HL-60 (cell line): ENCODE data around the gene SLC37A2.

Source experiments
- DNase-seq, 2 experiments: peaks; one replicate each; pipeline ENCODE4 v3.0.0-alpha.2; 2010 to 2020; ENCODE audit warnings: low read depth in 1 of 2, low spot score in 1 of 2
- H3K27ac ChIP-seq: fragments of 250-450 bp; sonication (Bioruptor Pico); replicated peaks from 2 replicates; pipeline ENCODE4 v1.5.1; 2020; ENCODE audit warnings: mild to moderate bottlenecking, moderate library complexity
- H3K27me3 ChIP-seq: fragments of 250-450 bp; sonication (Bioruptor Pico); 2 replicates; pipeline ENCODE4 v1.5.1; 2021; ENCODE audit warnings: mild to moderate bottlenecking, moderate library complexity; ENCODE audit not compliant: insufficient read depth, poor library complexity, severe bottlenecking
- H3K4me3 ChIP-seq: replicated peaks from 2 replicates; pipeline ENCODE4 v1.5.1; 2011; ENCODE audit warnings: mild to moderate bottlenecking, control low read depth, low read length; ENCODE audit not compliant: insufficient read depth
- CTCF ChIP-seq: IDR thresholded peaks from one replicate; pipeline ENCODE4 v1.5.1; 2011; ENCODE audit warnings: low read length, control low read depth, inconsistent platforms; ENCODE audit not compliant: insufficient read depth
- GABPA ChIP-seq: IDR thresholded peaks from 2 replicates; pipeline ENCODE4 v1.6.1; 2012; ENCODE audit warnings: low read depth
- POLR2AphosphoS5 ChIP-seq: IDR thresholded peaks from 2 replicates; pipeline ENCODE4 v1.6.1; 2012; ENCODE audit warnings: low read depth
- REST ChIP-seq: IDR thresholded peaks from 2 replicates; pipeline ENCODE4 v1.6.1; 2012; ENCODE audit warnings: low read depth; ENCODE audit not compliant: insufficient replicate concordance
- SPI1 ChIP-seq: IDR thresholded peaks from 2 replicates; pipeline ENCODE4 v1.6.1; 2012; ENCODE audit warnings: low read depth, mild to moderate bottlenecking, borderline replicate concordance

The SLC37A2 gene

GRCh38 chr11:125074511-125075241 is 11.6 kb downstream of the SLC37A2 start:
- no peak overlapping the region for H3K27ac ChIP-seq
- no peak for DNase-seq

GRCh38 chr11:125075242-125075625 is 12.1 kb downstream of the SLC37A2 start:
- TF ChIP-seq SPI1 (no peak), CTCF (no peak), REST (no peak), GABPA (no peak), POLR2AphosphoS5 (no peak)
- Histone ChIP-seq H3K4me3 (no peak overlapping the region), H3K27ac (no peak overlapping the region), H3K27me3 (no peaks in the 10 kb centered on the region)
- DNase-seq, result no peak

More at GRCh38 chr11:125074511-125075241, 11.6 kb downstream of the SLC37A2 start:
- Histone ChIP-seq H3K4me3 (no peak overlapping the region), H3K27me3 (no peaks in the 10 kb centered on the region)
- no peak for TF ChIP-seq GABPA
- no peak for TF ChIP-seq POLR2AphosphoS5
- no peak for TF ChIP-seq SPI1
- no peak for TF ChIP-seq CTCF
- no peak for TF ChIP-seq REST

GRCh38 chr11:125075900-125076317 is 12.8 kb downstream of the SLC37A2 start:
- Histone ChIP-seq H3K4me3 (no peak overlapping the region), H3K27me3 (no peaks in the 10 kb centered on the region), H3K27ac (no peak overlapping the region)
- TF ChIP-seq SPI1 (no peak), POLR2AphosphoS5 (no peak), REST (no peak), GABPA (no peak), CTCF (no peak)
- DNase-seq, result no peak
